Motor neuron (in vitro differentiated cells): Measurements from ENCODE around the gene BCAM. TPM values are rescaled to one million over a fixed set of nuclear protein-coding genes. Genes with fewer than 3 reads are reported as not detected.
"Not testable (repeated sequence)": the region's sequence is repeated elsewhere in the genome, so short reads cannot be mapped to it uniquely, and the experiment has no call there.

ENCODE experiments used
- ATAC-seq, 8 experiments: fragments of 200-7000 bp; cut with Tn5 transposase; replicated peaks in 6 of 8; 2 replicates each; pipeline ENCODE4 v1.8.0; 2021; ENCODE audit warnings: mild to moderate bottlenecking in 8 of 8, moderate library complexity in 8 of 8
- H3K27ac ChIP-seq, 2 donors: fragments of 250-450 bp; sonication (Bioruptor Pico); 2 replicates each; pipeline ENCODE4 v1.9.0; 2021; ENCODE audit warnings: antibody characterized with exemption in 2 of 2, mild to moderate bottlenecking in 2 of 2, moderate library complexity in 1 of 2
- H3K4me1 ChIP-seq, 2 donors: fragments of 250-450 bp; sonication (Bioruptor Pico); replicated peaks in 1 of 2; 2 replicates each; pipeline ENCODE4 v1.6.1; 2021; ENCODE audit warnings: antibody characterized with exemption in 2 of 2, mild to moderate bottlenecking in 2 of 2, moderate library complexity in 1 of 2
- H3K4me3 ChIP-seq, 5 donors: fragments of 250-450 bp; sonication (Bioruptor Pico); 2 replicates each; pipeline ENCODE4 v1.9.0; 2021; ENCODE audit warnings: antibody characterized with exemption in 5 of 5, mild to moderate bottlenecking in 5 of 5, moderate library complexity in 4 of 5
- WGBS, 10 experiments: fragments of 450-650 bp; shearing (Covaris generic); methylation state at CpG; one replicate each; pipeline ENCODE4 v1.0.0; 2022; 5-methylcytosine and 5-hydroxymethylcytosine counted together
- in situ Hi-C, 9 experiments: fragments of 400-800 bp; cut with MboI; loops; one replicate each; pipeline ENCODE4 v1.15.0; 2021; ENCODE audit warnings: low sequenced_read_pairs in 9 of 9, low pct_unique_long_range_greater_than_20kb in 2 of 9; ENCODE audit not compliant: unreplicated experiment in 9 of 9
- total RNA-seq, 8 experiments: library from RNA; unstranded; fragments of 300-600 nt; gene quantifications; 2 replicates each; pipeline versions ENCODE4 v1.2.3 to v1.2.4, GENCODE V29; 2022

Gene BCAM
- total RNA-seq, 8 experiments from 2014 or later, result 1.7 to 10.6 (median 6.1) TPM

GRCh38 chr19:44824761-44825160 lies 15.9 kb downstream of the BCAM start:
- no peak for ATAC-seq
- WGBS, 10 experiments, result 97 to 100% (median 100%) methylated on average over 1 to 4 of the region's 4 CpGs; no CpG with 5 or more reads in 5 of the 10 experiments
- no peak overlapping the region for H3K27ac ChIP-seq
- H3K4me1 ChIP-seq, result peaks cover 0 to 10% of the 10 kb centered on the region in 2 donors
- in situ Hi-C loops, result loop anchor here in 1 of 9 experiments (25.0 kb wide), 1 partner anchor 262 kb away; no protein-coding TSS in a partner anchor
- no peak overlapping the region for H3K4me3 ChIP-seq

- WGBS, 10 experiments, result 13 to 88% (median 50%) methylated on average over 2 to 5 of the region's 6 CpGs; no CpG with 5 or more reads in 3 of the 10 experiments
- in situ Hi-C loops, result loop anchor here in 2 of 9 experiments (10.0 to 25.0 kb wide), 2 partner anchors 48 to 271 kb away; no protein-coding TSS in a partner anchor
- not testable (repeated sequence) for ATAC-seq, H3K4me3 ChIP-seq, H3K4me1 ChIP-seq, H3K27ac ChIP-seq
These were observed 24.0 kb downstream of the BCAM start for GRCh38 chr19:44832875-44833274.

GRCh38 chr19:44834399-44834798 lies 25.5 kb downstream of the BCAM start:
- not testable (repeated sequence) for H3K4me1 ChIP-seq, H3K27ac ChIP-seq, ATAC-seq, H3K4me3 ChIP-seq
- in situ Hi-C loops, result loop anchor here in 2 of 9 experiments (10.0 to 25.0 kb wide), 2 partner anchors 50 to 272 kb away; no protein-coding TSS in a partner anchor
- 48 to 87% (median 67%) methylated on average over 1 to 8 of the region's 8 CpGs; no CpG with 5 or more reads in 3 of the 10 experiments for WGBS, 10 experiments

- no peak overlapping the region for H3K4me3 ChIP-seq
- in situ Hi-C loops, result loop anchor here in 2 of 9 experiments (10.0 to 25.0 kb wide), 2 partner anchors 54 to 277 kb away; no protein-coding TSS in a partner anchor
- no peak overlapping the region for H3K27ac ChIP-seq
- ATAC-seq, result no peak
- H3K4me1 ChIP-seq, result no peaks in the 10 kb centered on the region
- WGBS, 10 experiments, result 54 to 100% methylated on average over 1 to 2 of the region's 2 CpGs; no CpG with 5 or more reads in 8 of the 10 experiments
These were observed 30.4 kb downstream of the BCAM start for GRCh38 chr19:44839276-44839675.

GRCh38 chr19:44840811-44841210 lies 31.9 kb downstream of the BCAM start:
- Histone ChIP-seq H3K4me1 (no peaks in the 10 kb centered on the region), H3K4me3 (no peak overlapping the region), H3K27ac (no peak overlapping the region)
- ATAC-seq, result no peak
- 42 to 100% (median 73%) methylated on average over 1 to 5 of the region's 7 CpGs; no CpG with 5 or more reads in 2 of the 10 experiments for WGBS, 10 experiments
- in situ Hi-C loops, result loop anchor here in 1 of 9 experiments (10.0 to 25.0 kb wide), 2 partner anchors 46 to 279 kb away; no protein-coding TSS in a partner anchor

GRCh38 chr19:44841231-44841630 lies 32.3 kb downstream of the BCAM start:
- in situ Hi-C loops, result loop anchor here in 1 of 9 experiments (10.0 to 25.0 kb wide), 2 partner anchors 46 to 279 kb away; no protein-coding TSS in a partner anchor
- Histone ChIP-seq H3K27ac (no peak overlapping the region), H3K4me1 (no peaks in the 10 kb centered on the region), H3K4me3 (no peak overlapping the region)
- ATAC-seq, result no peak
- WGBS, 10 experiments, result 40 to 100% (median 70%) methylated on average over 1 to 3 of the region's 3 CpGs

- Histone ChIP-seq H3K4me3 (peak overlapping the region in 4 of 5 donors; percentile 92 to 97 (median 95)), H3K27ac (no peak overlapping the region), H3K4me1 (peaks cover 12 to 16% of the 10 kb centered on the region in 2 donors)
- in situ Hi-C loops, result loop anchor here in 1 of 9 experiments (10.0 to 25.0 kb wide), 2 partner anchors 50 to 283 kb away; no protein-coding TSS in a partner anchor
- ATAC-seq, result no peak
- WGBS, 10 experiments, result 5 to 26% (median 12%) methylated on average over 2 to 8 of the region's 12 CpGs; no CpG with 5 or more reads in 3 of the 10 experiments
These were observed 36.3 kb downstream of the BCAM start for GRCh38 chr19:44845286-44845611.

GRCh38 chr19:44845612-44846454 lies 36.9 kb downstream of the BCAM start, which contains the start of gene NECTIN2:
TSS of gene NECTIN2 (plus strand) at chr19:44846297. CDS start at chr19:44846526, 229 bp downstream.
- Histone ChIP-seq H3K27ac (peak within 1 kb of the TSS; percentile 82 to 91), H3K4me3 (peak within 1 kb of the TSS; percentile 92 to 99 (median 97)), H3K4me1 (peaks cover 12 to 20% of the 10 kb centered on the region in 2 donors)
- 0% methylated on average over 1 to 10 of the region's 67 CpGs; no CpG with 5 or more reads in 3 of the 10 experiments for WGBS, 10 experiments
- peak; percentile 55 to 73 (median 68) for ATAC-seq
- in situ Hi-C loops, result loop anchor here in 1 of 9 experiments (10.0 to 25.0 kb wide), 2 partner anchors 51 to 284 kb away; no protein-coding TSS in a partner anchor

GRCh38 chr19:44846455-44847143 lies 37.7 kb downstream of the BCAM start:
- 0% methylated on average over 2 of the region's 51 CpGs; no CpG with 5 or more reads in 9 of the 10 experiments for WGBS, 10 experiments
- peaks cover 12 to 22% of the 10 kb centered on the region in 2 donors for H3K4me1 ChIP-seq
- in situ Hi-C loops, result loop anchor here in 1 of 9 experiments (10.0 to 25.0 kb wide), 2 partner anchors 52 to 284 kb away; no protein-coding TSS in a partner anchor
- ATAC-seq, result no peak
- peak overlapping the region; percentile 82 to 91 for H3K27ac ChIP-seq
- peak overlapping the region; percentile 92 to 99 (median 97) for H3K4me3 ChIP-seq

GRCh38 chr19:44847144-44848035 lies 38.5 kb downstream of the BCAM start:
- Histone ChIP-seq H3K4me1 (peaks cover 12 to 22% of the 10 kb centered on the region in 2 donors), H3K4me3 (peak overlapping the region; percentile 92 to 99 (median 97)), H3K27ac (peak overlapping the region; percentile 82 to 91)
- 0 to 3% (median 0%) methylated on average over 2 to 8 of the region's 47 CpGs; no CpG with 5 or more reads in 5 of the 10 experiments for WGBS, 10 experiments
- ATAC-seq, result peak; percentile 2 to 11 (median 8)
- in situ Hi-C loops, result loop anchor here in 1 of 9 experiments (10.0 to 25.0 kb wide), 2 partner anchors 53 to 285 kb away; no protein-coding TSS in a partner anchor

- peaks cover 12 to 22% of the 10 kb centered on the region in 2 donors for H3K4me1 ChIP-seq
- WGBS, 10 experiments, result 0 to 20% (median 5%) methylated on average over 1 to 6 of the region's 19 CpGs; no CpG with 5 or more reads in 6 of the 10 experiments
- H3K4me3 ChIP-seq, result peak overlapping the region; percentile 92 to 99 (median 97)
- peak in 4 of 8 experiments; percentile 0 to 2 (median 0) for ATAC-seq
- H3K27ac ChIP-seq, result peak overlapping the region; percentile 50 to 91
- in situ Hi-C loops, result loop anchor here in 1 of 9 experiments (10.0 to 25.0 kb wide), 2 partner anchors 53 to 286 kb away; no protein-coding TSS in a partner anchor
These were observed 39.3 kb downstream of the BCAM start for GRCh38 chr19:44848036-44848811.
